Type B pancreatic cell (in vitro differentiated cells): ENCODE measurements around the gene NMNAT3. TPM values are rescaled to one million over a fixed set of nuclear protein-coding genes. Genes with fewer than 3 reads are reported as not detected.

ENCODE experiments used
- DNase-seq: peaks from one replicate; pipeline ENCODE4 v3.0.0; 2021; ENCODE audit warnings: mixed read lengths; ENCODE audit not compliant: unreplicated experiment; ENCODE audit errors: extremely low spot score
- H3K27ac Mint-ChIP-seq: 2 replicates; pipeline ENCODE4 v1.8.0; 2021; ENCODE audit warnings: mild to moderate bottlenecking, mixed read lengths
- H3K27me3 Mint-ChIP-seq: 2 replicates; pipeline ENCODE4 v1.8.0; 2021; ENCODE audit warnings: mixed read lengths
- H3K36me3 Mint-ChIP-seq: 2 replicates; pipeline ENCODE4 v1.8.0; 2021; ENCODE audit warnings: mixed read lengths
- H3K4me1 Mint-ChIP-seq: one replicate; pipeline ENCODE4 v1.8.0; 2021; ENCODE audit warnings: mixed read lengths; ENCODE audit not compliant: unreplicated experiment
- H3K4me3 Mint-ChIP-seq: 2 replicates; pipeline ENCODE4 v1.8.0; 2021; ENCODE audit warnings: mild to moderate bottlenecking, mixed read lengths
- H3K9me3 Mint-ChIP-seq: 2 replicates; pipeline ENCODE4 v1.8.0; 2021; ENCODE audit warnings: mixed read lengths
- total RNA-seq: library from RNA; stranded (reverse); gene quantifications from 2 replicates; pipeline ENCODE4 v1.2.1, GENCODE V29; 2021; ENCODE audit warnings: low replicate concordance
- TF ChIP-seq, protein P1 (sequence below): fragments of 200-600 bp; sonication (generic); conservative IDR thresholded peaks from 2 replicates; pipeline ENCODE4 v1.5.0; 2021; ENCODE audit warnings: antibody characterized with exemption, mild to moderate bottlenecking

Gene NMNAT3
- total RNA-seq, 1 donor from 2014 or later, result 7.1 TPM

DNA sequence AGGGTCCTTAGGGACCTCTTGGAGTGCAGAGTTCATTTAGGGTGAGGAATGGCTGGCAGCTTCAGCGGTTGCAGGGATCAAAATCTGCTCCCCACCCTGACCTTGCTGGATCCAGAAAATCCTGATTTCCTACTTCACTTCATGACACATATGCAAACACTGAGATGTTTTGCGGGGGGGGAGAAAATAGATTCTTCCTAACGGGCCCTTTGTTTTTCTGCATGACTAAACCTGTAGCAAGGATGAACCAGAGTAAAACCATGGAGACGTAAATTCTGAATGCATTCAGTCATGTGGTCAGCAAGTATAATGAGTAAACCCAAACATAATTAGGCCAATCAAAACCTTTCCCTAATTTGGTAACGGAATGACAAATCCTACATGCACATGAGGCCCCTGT is 118.2 kb downstream of the NMNAT3 start:
- H3K4me3 Mint-ChIP-seq, result peak overlapping the region; percentile 51
- H3K4me1 Mint-ChIP-seq, result peaks cover 50% of the 10 kb centered on the region
- H3K27me3 Mint-ChIP-seq, result no peaks in the 10 kb centered on the region
- H3K9me3 Mint-ChIP-seq, result no peaks in the 10 kb centered on the region
- peak; percentile 47 for DNase-seq
- TF ChIP-seq, protein P1, sequence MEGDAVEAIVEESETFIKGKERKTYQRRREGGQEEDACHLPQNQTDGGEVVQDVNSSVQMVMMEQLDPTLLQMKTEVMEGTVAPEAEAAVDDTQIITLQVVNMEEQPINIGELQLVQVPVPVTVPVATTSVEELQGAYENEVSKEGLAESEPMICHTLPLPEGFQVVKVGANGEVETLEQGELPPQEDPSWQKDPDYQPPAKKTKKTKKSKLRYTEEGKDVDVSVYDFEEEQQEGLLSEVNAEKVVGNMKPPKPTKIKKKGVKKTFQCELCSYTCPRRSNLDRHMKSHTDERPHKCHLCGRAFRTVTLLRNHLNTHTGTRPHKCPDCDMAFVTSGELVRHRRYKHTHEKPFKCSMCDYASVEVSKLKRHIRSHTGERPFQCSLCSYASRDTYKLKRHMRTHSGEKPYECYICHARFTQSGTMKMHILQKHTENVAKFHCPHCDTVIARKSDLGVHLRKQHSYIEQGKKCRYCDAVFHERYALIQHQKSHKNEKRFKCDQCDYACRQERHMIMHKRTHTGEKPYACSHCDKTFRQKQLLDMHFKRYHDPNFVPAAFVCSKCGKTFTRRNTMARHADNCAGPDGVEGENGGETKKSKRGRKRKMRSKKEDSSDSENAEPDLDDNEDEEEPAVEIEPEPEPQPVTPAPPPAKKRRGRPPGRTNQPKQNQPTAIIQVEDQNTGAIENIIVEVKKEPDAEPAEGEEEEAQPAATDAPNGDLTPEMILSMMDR, result no peak
- no peaks in the 10 kb centered on the region for H3K36me3 Mint-ChIP-seq
- H3K27ac Mint-ChIP-seq, result peak overlapping the region; percentile 14

DNA sequence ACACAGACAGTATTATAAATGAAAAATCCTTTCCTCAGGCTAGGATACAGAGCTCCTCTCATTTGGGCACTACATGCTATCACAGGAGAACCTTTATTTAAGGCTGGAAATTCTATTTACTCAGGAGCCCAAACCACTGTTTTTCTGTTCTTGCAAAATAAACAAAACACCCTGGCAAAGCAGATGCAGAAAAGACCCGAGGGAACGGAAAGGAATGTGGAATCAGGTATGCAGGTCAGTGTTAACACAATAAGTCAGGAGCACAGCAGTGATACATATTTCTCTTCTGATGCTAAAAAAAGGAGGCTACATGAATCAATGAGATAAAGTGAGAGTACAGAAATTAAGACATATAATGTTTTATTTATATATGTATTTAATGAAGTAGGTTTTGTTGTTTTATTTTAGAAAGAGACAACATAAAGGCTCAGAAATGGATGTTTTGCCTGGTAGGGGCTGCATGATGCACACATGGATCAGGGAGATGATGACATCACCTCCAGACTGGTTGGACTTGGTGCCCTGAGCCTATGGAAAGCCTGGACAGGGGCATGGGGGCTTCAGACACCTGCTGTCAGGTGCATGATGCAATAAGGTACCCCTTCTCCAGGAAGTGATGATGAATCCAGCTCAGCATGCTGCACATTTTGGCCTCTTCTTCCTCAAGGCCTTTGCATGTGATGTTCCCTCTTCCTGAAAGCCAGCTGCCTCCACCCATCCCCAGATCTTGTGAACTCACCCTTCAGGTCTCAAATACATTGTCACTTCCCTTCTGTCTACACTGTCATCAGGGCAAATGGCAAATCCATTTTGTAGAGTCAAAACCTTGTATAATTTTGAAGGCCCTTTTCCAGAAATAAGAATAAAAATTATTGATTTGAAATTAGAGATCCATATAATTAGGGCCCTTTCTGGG is 119.2 kb downstream of the NMNAT3 start:
- Mint-ChIP-seq H3K9me3 (no peaks in the 10 kb centered on the region), H3K27ac (no peak overlapping the region), H3K27me3 (no peaks in the 10 kb centered on the region), H3K4me3 (no peak overlapping the region), H3K36me3 (no peaks in the 10 kb centered on the region), H3K4me1 (peaks cover 44% of the 10 kb centered on the region)
- TF ChIP-seq, protein P1, result no peak
- peak; percentile 20 for DNase-seq

DNA sequence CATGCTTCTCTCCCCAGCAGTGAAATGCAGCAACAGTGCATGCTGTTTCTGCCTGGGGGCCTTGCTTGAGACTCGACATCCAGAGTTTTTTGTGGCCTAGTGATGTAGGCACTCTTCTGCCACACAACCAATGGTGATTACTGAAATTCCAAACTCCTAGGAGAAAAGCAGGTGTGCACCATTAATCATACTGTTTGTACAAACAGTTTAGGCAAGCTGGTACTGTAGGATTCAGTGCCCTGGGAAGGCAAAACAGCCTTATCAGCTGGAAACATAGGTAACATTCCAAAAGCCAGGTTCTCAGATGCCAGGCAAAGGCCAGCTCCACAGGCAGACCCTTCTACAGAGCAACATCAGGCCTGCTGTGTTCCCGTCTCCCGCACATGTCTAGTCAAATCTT is 120.7 kb downstream of the NMNAT3 start:
- DNase-seq, result peak; percentile 29
- TF ChIP-seq, protein P1, result no peak
- Mint-ChIP-seq H3K27me3 (no peaks in the 10 kb centered on the region), H3K4me1 (peaks cover 44% of the 10 kb centered on the region), H3K27ac (no peak overlapping the region), H3K4me3 (no peak overlapping the region), H3K9me3 (no peaks in the 10 kb centered on the region), H3K36me3 (no peaks in the 10 kb centered on the region)

DNA sequence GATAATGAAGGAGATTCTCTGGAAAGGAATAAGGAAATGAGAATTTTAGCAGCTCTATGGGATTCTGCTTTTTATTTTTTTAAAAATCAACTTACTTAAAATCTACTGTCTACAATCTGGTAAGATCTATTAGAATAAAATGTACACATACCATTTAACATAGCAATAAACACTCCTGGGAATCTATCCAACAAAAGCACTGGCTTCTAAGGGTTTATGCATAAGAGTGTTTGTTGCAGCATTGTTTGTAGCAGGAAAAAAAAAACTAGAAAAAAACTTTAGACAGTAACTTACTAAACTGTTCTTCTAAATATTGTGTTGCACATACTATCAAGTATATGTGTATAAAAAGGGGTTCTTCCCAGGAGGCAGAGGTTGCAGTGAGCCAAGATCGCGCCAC is 122.5 kb downstream of the NMNAT3 start:
- Mint-ChIP-seq H3K27me3 (no peaks in the 10 kb centered on the region), H3K27ac (no peak overlapping the region), H3K4me3 (no peak overlapping the region), H3K9me3 (no peaks in the 10 kb centered on the region), H3K4me1 (peaks cover 30% of the 10 kb centered on the region), H3K36me3 (no peaks in the 10 kb centered on the region)
- DNase-seq, result no peak
- TF ChIP-seq, protein P1, result no peak

DNA sequence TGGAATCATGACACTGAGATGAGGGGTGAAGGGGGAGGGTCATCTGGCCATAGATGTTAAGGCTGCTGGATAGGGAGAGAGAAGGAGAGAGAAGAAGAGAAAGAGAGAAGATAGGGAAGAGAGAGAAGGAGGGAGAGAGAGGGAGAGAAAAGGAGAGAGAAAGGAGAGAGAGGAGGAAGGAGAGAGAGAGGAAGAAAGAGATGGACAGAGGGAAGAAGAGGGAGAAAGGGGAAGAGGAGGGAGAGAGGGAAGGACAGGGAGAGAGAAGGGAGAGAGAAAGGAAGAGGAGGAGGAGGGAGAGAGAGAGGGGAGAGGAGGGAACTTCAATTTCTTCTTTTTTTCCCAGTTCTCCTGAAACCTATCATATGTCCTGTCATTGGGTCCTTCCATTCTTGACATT is 123.1 kb downstream of the NMNAT3 start:
- no peaks in the 10 kb centered on the region for H3K27me3 Mint-ChIP-seq
- no peak overlapping the region for H3K27ac Mint-ChIP-seq
- DNase-seq, result no peak
- no peaks in the 10 kb centered on the region for H3K36me3 Mint-ChIP-seq
- no peak overlapping the region for H3K4me3 Mint-ChIP-seq
- TF ChIP-seq, protein P1, result no peak
- H3K9me3 Mint-ChIP-seq, result no peaks in the 10 kb centered on the region
- H3K4me1 Mint-ChIP-seq, result peaks cover 24% of the 10 kb centered on the region
